ENCODE measurements around the gene MS4A3.
"Not testable (repeated sequence)": the region's sequence is repeated elsewhere in the genome, so short reads cannot be mapped to it uniquely, and the experiment has no call there.

MS4A3 gene

GRCh38 chr11:60056349-60056969 is at the start of gene MS4A3:
TSS of gene MS4A3 (plus strand) at chr11:60056665. CDS start at chr11:60061161, 4,496 bp downstream.
- FAIRE-seq, result no peak

GRCh38 chr11:60016881-60017280 is 39.6 kb upstream of the MS4A3 start, which contains the start of gene OOSP4B:
TSS of gene OOSP4B (plus strand) at chr11:60017181.
- FAIRE-seq, result no peak

GRCh38 chr11:60018058-60018457 is 38.4 kb upstream of the MS4A3 start:
- FAIRE-seq, result no peak

GRCh38 chr11:60020376-60020775 is 36.1 kb upstream of the MS4A3 start:
- FAIRE-seq, result not testable (repeated sequence)

GRCh38 chr11:60029015-60029632 is 27.3 kb upstream of the MS4A3 start:
- FAIRE-seq, result no peak

GRCh38 chr11:60040109-60040508 is 16.4 kb upstream of the MS4A3 start, which contains the start of gene OOSP2:
TSS of gene OOSP2 (plus strand) at chr11:60040409. CDS start at chr11:60040460, 51 bp downstream.
- FAIRE-seq, result no peak

- FAIRE-seq, result not testable (repeated sequence)
Measured at GRCh38 chr11:60050422-60050821, 6.0 kb upstream of the MS4A3 start.

GRCh38 chr11:60050839-60051238 is 5.6 kb upstream of the MS4A3 start:
- FAIRE-seq, result not testable (repeated sequence)

GRCh38 chr11:60059052-60059451 is 2.6 kb downstream of the MS4A3 start:
- no peak for FAIRE-seq

- no peak for FAIRE-seq
Measured at GRCh38 chr11:60059521-60060240, 3.2 kb downstream of the MS4A3 start.

- FAIRE-seq, result no peak
Measured at GRCh38 chr11:60064111-60064510, 7.6 kb downstream of the MS4A3 start.

GRCh38 chr11:60065801-60066200 is 9.3 kb downstream of the MS4A3 start:
- no peak for FAIRE-seq

GRCh38 chr11:60069450-60069849 is 13.0 kb downstream of the MS4A3 start:
- FAIRE-seq, result no peak

- FAIRE-seq, result not testable (repeated sequence)
Measured at GRCh38 chr11:60071644-60072043, 15.2 kb downstream of the MS4A3 start.

GRCh38 chr11:60077216-60077817 is 20.9 kb downstream of the MS4A3 start:
- no peak for FAIRE-seq

GRCh38 chr11:60077981-60078380 is 21.5 kb downstream of the MS4A3 start:
- no peak for FAIRE-seq

- no peak for FAIRE-seq
Measured at GRCh38 chr11:60078745-60079144, 22.3 kb downstream of the MS4A3 start.

GRCh38 chr11:60080535-60080934 is 24.1 kb downstream of the MS4A3 start:
- FAIRE-seq, result no peak

- FAIRE-seq, result no peak
Measured at GRCh38 chr11:60084631-60085273, 28.3 kb downstream of the MS4A3 start.

GRCh38 chr11:60085909-60086308 is 29.4 kb downstream of the MS4A3 start:
- FAIRE-seq, result no peak

GRCh38 chr11:60087239-60087638 is 30.8 kb downstream of the MS4A3 start:
- FAIRE-seq, result no peak

GRCh38 chr11:60088364-60088763 is 31.9 kb downstream of the MS4A3 start, which contains the start of gene MS4A2:
TSS of gene MS4A2 (plus strand) at chr11:60088664. CDS start at chr11:60088766, 102 bp downstream.
- no peak for FAIRE-seq
